Suprapubic skin (tissue), 4 donors: ENCODE data around the gene PDCD6IP. TPM values are rescaled to one million over a fixed set of nuclear protein-coding genes. Genes with fewer than 3 reads are reported as not detected.

Experiments
- DNase-seq, 2 donors: peaks; one replicate each; pipeline ENCODE4 v3.0.0-alpha.2; 2019; ENCODE audit warnings: low spot score in 2 of 2
- H3K27ac ChIP-seq: fragments of 200-600 bp; sonication (generic); one replicate; pipeline ENCODE4 v1.5.1; 2019
- H3K27me3 ChIP-seq: fragments of 200-600 bp; sonication (generic); one replicate; pipeline ENCODE4 v1.5.1; 2019
- H3K36me3 ChIP-seq: fragments of 200-600 bp; sonication (generic); one replicate; pipeline ENCODE4 v1.5.1; 2019
- H3K4me1 ChIP-seq: fragments of 200-600 bp; sonication (generic); one replicate; pipeline ENCODE4 v1.5.1; 2019
- H3K4me3 ChIP-seq: fragments of 200-600 bp; sonication (generic); one replicate; pipeline ENCODE4 v1.5.1; 2019; ENCODE audit warnings: mild to moderate bottlenecking
- H3K9me3 ChIP-seq: fragments of 200-600 bp; sonication (generic); one replicate; pipeline ENCODE4 v1.5.1; 2019
- EP300 ChIP-seq: sonication (generic); formaldehyde crosslinking; IDR thresholded peaks from one replicate; pipeline ENCODE4 v1.6.1; 2017; ENCODE audit warnings: antibody characterized with exemption
- POLR2A ChIP-seq, 2 donors: fragments of 450-650 bp; IDR thresholded peaks; one replicate each; pipeline ENCODE4 v1.6.1; 2017; ENCODE audit warnings: antibody characterized with exemption in 2 of 2, mild to moderate bottlenecking in 2 of 2, moderate library complexity in 2 of 2
- POLR2AphosphoS5 ChIP-seq, 3 donors: sonication (generic); formaldehyde crosslinking; IDR thresholded peaks; one replicate each; pipeline ENCODE4 v1.6.1; 2017; ENCODE audit warnings: antibody characterized with exemption in 3 of 3
- WGBS: methylation state at CpG from one replicate; pipeline ENCODE4 v1.1.5; 2018; 5-methylcytosine and 5-hydroxymethylcytosine counted together
- total RNA-seq, 4 donors: library from RNA; depleted of rRNA; stranded (reverse); fragments of >200 nt; gene quantifications; one replicate each; pipeline ENCODE4 v1.1.0, GENCODE V29; 2016
- TF ChIP-seq, protein P1 (sequence below), 2 donors: fragments of 200-600 bp in 1 of 2; fragments of 450-650 bp in 1 of 2; sonication (generic) in 1 of 2; IDR thresholded peaks; one replicate each; pipeline ENCODE4 v1.5.1; 2016 to 2019; ENCODE audit warnings: antibody characterized with exemption in 2 of 2, mild to moderate bottlenecking in 1 of 2, moderate library complexity in 1 of 2

Gene PDCD6IP
- total RNA-seq, 4 donors from 2014 or later = 117 to 174 (median 135) TPM

DNA sequence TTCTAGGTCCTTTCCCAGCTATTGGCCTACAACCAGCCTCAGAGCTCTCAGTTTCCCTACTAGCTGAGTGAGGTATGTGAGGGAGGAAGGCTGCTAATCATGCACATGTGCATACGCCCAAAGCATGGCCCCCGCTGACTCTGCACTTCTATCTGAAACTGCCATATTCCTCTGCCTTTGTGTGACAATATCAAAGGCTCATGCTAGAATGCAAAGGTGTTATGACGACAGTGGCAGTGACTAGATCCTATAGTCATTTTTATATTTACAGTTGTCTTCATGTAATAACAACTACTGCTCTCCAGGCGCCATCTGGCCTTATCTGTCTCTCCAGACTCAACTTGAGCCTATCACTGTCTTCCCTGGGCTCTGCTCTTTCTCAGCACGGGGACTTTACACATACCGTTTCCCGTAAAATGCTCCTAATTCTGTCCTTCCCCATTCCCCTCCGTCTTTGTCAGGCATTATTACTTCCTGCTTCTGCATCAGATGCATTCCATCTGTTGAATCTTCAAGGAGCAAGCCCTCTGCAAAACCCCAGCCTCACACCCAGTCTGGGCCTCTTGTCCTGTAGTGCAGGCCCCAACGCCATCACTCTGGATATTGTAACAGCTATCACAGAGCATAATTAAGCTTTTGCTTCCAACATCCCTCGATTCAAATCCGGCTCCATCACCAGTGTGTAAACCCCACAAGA is 102.5 kb downstream of the PDCD6IP start:
- Histone ChIP-seq H3K27me3 (no peaks in the 10 kb centered on the region), H3K36me3 (no peaks in the 10 kb centered on the region), H3K4me1 (no peaks in the 10 kb centered on the region), H3K27ac (no peak overlapping the region), H3K9me3 (no peaks in the 10 kb centered on the region), H3K4me3 (no peak overlapping the region)
- TF ChIP-seq, protein P1, sequence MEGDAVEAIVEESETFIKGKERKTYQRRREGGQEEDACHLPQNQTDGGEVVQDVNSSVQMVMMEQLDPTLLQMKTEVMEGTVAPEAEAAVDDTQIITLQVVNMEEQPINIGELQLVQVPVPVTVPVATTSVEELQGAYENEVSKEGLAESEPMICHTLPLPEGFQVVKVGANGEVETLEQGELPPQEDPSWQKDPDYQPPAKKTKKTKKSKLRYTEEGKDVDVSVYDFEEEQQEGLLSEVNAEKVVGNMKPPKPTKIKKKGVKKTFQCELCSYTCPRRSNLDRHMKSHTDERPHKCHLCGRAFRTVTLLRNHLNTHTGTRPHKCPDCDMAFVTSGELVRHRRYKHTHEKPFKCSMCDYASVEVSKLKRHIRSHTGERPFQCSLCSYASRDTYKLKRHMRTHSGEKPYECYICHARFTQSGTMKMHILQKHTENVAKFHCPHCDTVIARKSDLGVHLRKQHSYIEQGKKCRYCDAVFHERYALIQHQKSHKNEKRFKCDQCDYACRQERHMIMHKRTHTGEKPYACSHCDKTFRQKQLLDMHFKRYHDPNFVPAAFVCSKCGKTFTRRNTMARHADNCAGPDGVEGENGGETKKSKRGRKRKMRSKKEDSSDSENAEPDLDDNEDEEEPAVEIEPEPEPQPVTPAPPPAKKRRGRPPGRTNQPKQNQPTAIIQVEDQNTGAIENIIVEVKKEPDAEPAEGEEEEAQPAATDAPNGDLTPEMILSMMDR (IDR thresholded peaks at IDR 0.05) = no peak
- TF ChIP-seq POLR2AphosphoS5 (IDR thresholded peaks at IDR 0.05) (no peak), EP300 (no peak), POLR2A (IDR thresholded peaks at IDR 0.05) (no peak)
- DNase-seq = no peak
- 69% methylated on average over 11 of the region's 11 CpGs for WGBS

GRCh38 chr3:33901862-33902563 is 103.6 kb downstream of the PDCD6IP start:
- TF ChIP-seq POLR2AphosphoS5 (IDR thresholded peaks at IDR 0.05) (no peak), POLR2A (IDR thresholded peaks at IDR 0.05) (no peak), EP300 (no peak)
- TF ChIP-seq, protein P1 (IDR thresholded peaks at IDR 0.05) = no peak
- Histone ChIP-seq H3K27ac (no peak overlapping the region), H3K36me3 (no peaks in the 10 kb centered on the region), H3K9me3 (no peaks in the 10 kb centered on the region), H3K4me1 (no peaks in the 10 kb centered on the region), H3K27me3 (no peaks in the 10 kb centered on the region), H3K4me3 (no peak overlapping the region)
- DNase-seq = no peak
- WGBS = 53% methylated on average over 6 of the region's 6 CpGs

DNA sequence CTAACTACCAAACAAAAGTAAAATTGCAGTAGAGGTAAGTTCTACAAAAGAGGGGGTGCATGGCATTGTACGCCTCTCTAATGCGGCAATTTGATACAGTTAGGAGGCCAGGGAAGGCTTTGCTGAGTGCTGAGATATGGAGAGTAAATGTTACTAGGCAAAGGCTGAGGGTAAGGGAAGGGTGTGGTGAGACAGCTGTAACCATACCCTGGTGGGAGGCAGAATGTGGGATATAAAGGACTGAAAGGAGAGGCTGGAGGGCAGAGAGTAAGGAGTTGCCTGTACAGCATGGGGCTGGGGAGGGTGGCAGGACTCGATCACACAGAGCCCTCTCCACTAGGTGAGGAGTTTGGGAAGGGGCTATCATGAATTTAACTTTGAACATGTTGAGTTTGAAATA is 106.3 kb downstream of the PDCD6IP start:
- DNase-seq = no peak
- TF ChIP-seq POLR2A (IDR thresholded peaks at IDR 0.05) (no peak), POLR2AphosphoS5 (IDR thresholded peaks at IDR 0.05) (no peak)
- no peaks in the 10 kb centered on the region for H3K4me1 ChIP-seq
- no peaks in the 10 kb centered on the region for H3K36me3 ChIP-seq
- 96% methylated on average over 3 of the region's 3 CpGs for WGBS
- H3K4me3 ChIP-seq = no peak overlapping the region
- no peak overlapping the region for H3K27ac ChIP-seq
- H3K9me3 ChIP-seq = no peaks in the 10 kb centered on the region
- no peaks in the 10 kb centered on the region for H3K27me3 ChIP-seq

- H3K27me3 ChIP-seq = no peaks in the 10 kb centered on the region
- no peak overlapping the region for H3K4me3 ChIP-seq
- no peaks in the 10 kb centered on the region for H3K36me3 ChIP-seq
- no peaks in the 10 kb centered on the region for H3K9me3 ChIP-seq
- TF ChIP-seq POLR2A (IDR thresholded peaks at IDR 0.05) (no peak), POLR2AphosphoS5 (IDR thresholded peaks at IDR 0.05) (no peak), EP300 (no peak)
- TF ChIP-seq, protein P1 (IDR thresholded peaks at IDR 0.05) = no peak
- no peak for DNase-seq
- 59% methylated on average over 4 of the region's 4 CpGs for WGBS
- no peak overlapping the region for H3K27ac ChIP-seq
- H3K4me1 ChIP-seq = no peaks in the 10 kb centered on the region
Measured at GRCh38 chr3:33908250-33908851, 109.9 kb downstream of the PDCD6IP start.

GRCh38 chr3:33909547-33909946 is 111.1 kb downstream of the PDCD6IP start:
- no peak for DNase-seq
- Histone ChIP-seq H3K4me1 (no peaks in the 10 kb centered on the region), H3K9me3 (no peaks in the 10 kb centered on the region), H3K27me3 (no peaks in the 10 kb centered on the region), H3K27ac (no peak overlapping the region), H3K36me3 (no peaks in the 10 kb centered on the region), H3K4me3 (no peak overlapping the region)
- 62% methylated on average over 5 of the region's 5 CpGs for WGBS
- TF ChIP-seq POLR2AphosphoS5 (IDR thresholded peaks at IDR 0.05) (no peak), EP300 (no peak), POLR2A (IDR thresholded peaks at IDR 0.05) (no peak)
- TF ChIP-seq, protein P1 (IDR thresholded peaks at IDR 0.05) = no peak
